IMR-90 (cell line): ENCODE measurements around the gene METTL23. TPM values are rescaled to one million over a fixed set of nuclear protein-coding genes. Genes with fewer than 3 reads are reported as not detected.

Experiments
- ATAC-seq: fragments of 200-7000 bp; cut with Tn5 transposase; 2 replicates; pipeline ENCODE4 v1.9.1; 2020; ENCODE audit warnings: low read depth, mild to moderate bottlenecking, moderate library complexity
- BruUV-seq: library from RNA; stranded (reverse); fragments of 400-500 nt; replicated peaks from 2 replicates; lab custom pipeline; 2021; lab: Mats Ljungman, UMichigan
- CTCF ChIA-PET: fragments of 300-600 bp; formaldehyde crosslinking; extraction: SDS; loops from one replicate; lab custom pipeline; 2021; ENCODE audit warnings: antibody characterized with exemption; lab: Yijun Ruan, JAX
- POLR2A ChIA-PET: fragments of 300-600 bp; sonication (Branson Sonifier 250); formaldehyde crosslinking; loops from one replicate; lab custom pipeline; 2022; ENCODE audit warnings: antibody characterized with exemption; ENCODE audit not compliant: unreplicated experiment; lab: Charles Lee
- DNase-seq: peaks from one replicate; pipeline ENCODE4 v3.0.0; 2013
- H2AFZ ChIP-seq: replicated peaks from 2 replicates; pipeline ENCODE3; 2013; ENCODE audit warnings: low read length, mild to moderate bottlenecking; ENCODE audit not compliant: poor library complexity
- H2AK5ac ChIP-seq: 2 replicates; pipeline ENCODE4 v1.6.1; 2013; ENCODE audit warnings: low read depth, low read length, inconsistent platforms
- H2AK9ac ChIP-seq: replicated peaks from 2 replicates; pipeline ENCODE3; 2013; ENCODE audit warnings: mild to moderate bottlenecking, low read depth, low read length, moderate library complexity; ENCODE audit not compliant: poor library complexity
- H2BK120ac ChIP-seq: 2 replicates; pipeline ENCODE4 v1.6.1; 2013; ENCODE audit warnings: low read depth, low read length, inconsistent platforms
- H2BK15ac ChIP-seq: 3 replicates; pipeline ENCODE4 v1.6.1; 2013; ENCODE audit warnings: low read depth, low read length, inconsistent platforms
- H2BK20ac ChIP-seq: 2 replicates; pipeline ENCODE4 v1.6.1; 2013; ENCODE audit warnings: low read depth, mild to moderate bottlenecking, inconsistent platforms, low read length, moderate library complexity
- H2BK5ac ChIP-seq: 2 replicates; pipeline ENCODE4 v1.6.1; 2013; ENCODE audit warnings: mild to moderate bottlenecking, low read depth, low read length, inconsistent platforms; ENCODE audit not compliant: poor library complexity, severe bottlenecking
- H3K14ac ChIP-seq: replicated peaks from 2 replicates; pipeline ENCODE4 v1.6.1; 2013; ENCODE audit warnings: low read depth, low read length, inconsistent platforms
- H3K18ac ChIP-seq: 2 replicates; pipeline ENCODE4 v1.6.1; 2013; ENCODE audit warnings: low read depth, low read length, control low read depth
- H3K23ac ChIP-seq: 2 replicates; pipeline ENCODE4 v1.6.1; 2013; ENCODE audit warnings: low read depth, low read length, inconsistent platforms
- H3K27ac ChIP-seq: 2 replicates; pipeline ENCODE4 v1.5.1; 2013; ENCODE audit warnings: mild to moderate bottlenecking, control low read depth, low read length; ENCODE audit not compliant: insufficient read depth
- H3K27me3 ChIP-seq: 2 replicates; pipeline ENCODE4 v1.6.1; 2013; ENCODE audit warnings: low read length; ENCODE audit not compliant: control insufficient read depth, insufficient read depth
- H3K36me3 ChIP-seq: 2 replicates; pipeline ENCODE4 v1.6.1; 2013; ENCODE audit warnings: low read length, mixed read lengths; ENCODE audit not compliant: control insufficient read depth, insufficient read depth
- H3K4ac ChIP-seq: 2 replicates; pipeline ENCODE4 v1.6.1; 2013; ENCODE audit warnings: low read depth, low read length, inconsistent platforms
- H3K4me1 ChIP-seq: 2 replicates; pipeline ENCODE4 v1.6.1; 2013; ENCODE audit warnings: low read length, mixed read lengths; ENCODE audit not compliant: control insufficient read depth, insufficient read depth
- H3K4me2 ChIP-seq: 2 replicates; pipeline ENCODE4 v1.6.1; 2013; ENCODE audit warnings: low read depth, mild to moderate bottlenecking, control low read depth, low read length, moderate library complexity
- H3K4me3 ChIP-seq: 2 replicates; pipeline ENCODE4 v1.5.1; 2013; ENCODE audit warnings: low read depth, mild to moderate bottlenecking, control low read depth, low read length, moderate library complexity; ENCODE audit not compliant: insufficient read depth
- H3K56ac ChIP-seq: 2 replicates; pipeline ENCODE4 v1.6.1; 2013; ENCODE audit warnings: low read length, inconsistent platforms; ENCODE audit not compliant: insufficient read depth; ENCODE audit errors: extremely low read depth
- H3K79me1 ChIP-seq, 2 experiments: 2 replicates each; pipeline ENCODE4 v1.6.1; 2013; ENCODE audit warnings: low read length in 2 of 2, inconsistent platforms in 1 of 2, low read depth in 1 of 2
- H3K9ac ChIP-seq: 2 replicates; pipeline ENCODE4 v1.6.1; 2013; ENCODE audit warnings: low read depth, low read length, control low read depth
- H3K9me1 ChIP-seq: 2 replicates; pipeline ENCODE4 v1.6.1; 2013; ENCODE audit warnings: low read length, inconsistent platforms; ENCODE audit not compliant: insufficient read depth
- H3K9me3 ChIP-seq: 2 replicates; pipeline ENCODE4 v1.6.1; 2013; ENCODE audit warnings: low read length; ENCODE audit not compliant: control insufficient read depth, insufficient read depth
- H4K20me1 ChIP-seq: 2 replicates; pipeline ENCODE4 v1.6.1; 2013; ENCODE audit warnings: low read length, inconsistent platforms; ENCODE audit not compliant: insufficient read depth
- H4K5ac ChIP-seq: 2 replicates; pipeline ENCODE4 v1.6.1; 2013; ENCODE audit warnings: mild to moderate bottlenecking, low read depth, low read length, control low read depth
- H4K8ac ChIP-seq, 2 experiments: 2 replicates each; pipeline ENCODE4 v1.6.1; 2013; ENCODE audit warnings: low read depth in 2 of 2, low read length in 2 of 2, control low read depth in 1 of 2, inconsistent platforms in 1 of 2
- H4K91ac ChIP-seq: 2 replicates; pipeline ENCODE4 v1.6.1; 2013; ENCODE audit warnings: low read depth, low read length, inconsistent platforms; ENCODE audit not compliant: insufficient read depth
- BHLHE40 ChIP-seq: fragments of 150-350 bp; IDR thresholded peaks from 2 replicates; pipeline ENCODE4 v1.6.1; 2016; ENCODE audit warnings: mild to moderate bottlenecking, low read depth, low read length
- CEBPB ChIP-seq: IDR thresholded peaks from 2 replicates; pipeline ENCODE4 v1.6.1; 2012; ENCODE audit warnings: low read depth, low read length, improper control_type of control experiment
- CHD1 ChIP-seq: IDR thresholded peaks from 2 replicates; pipeline ENCODE4 v1.6.1; 2012; ENCODE audit warnings: low read depth, low read length, improper control_type of control experiment
- CTCF ChIP-seq: conservative IDR thresholded peaks from 2 replicates; pipeline ENCODE4 v1.5.1; 2012; ENCODE audit warnings: mild to moderate bottlenecking, low read depth, low read length, improper control_type of control experiment
- ELK1 ChIP-seq: fragments of 150-350 bp; IDR thresholded peaks from 2 replicates; pipeline ENCODE4 v1.6.1; 2016; ENCODE audit warnings: low read depth, mild to moderate bottlenecking, low read length, moderate library complexity, borderline replicate concordance
- FOS ChIP-seq: fragments of 150-350 bp; IDR thresholded peaks from 2 replicates; pipeline ENCODE4 v1.6.1; 2016; ENCODE audit warnings: low read depth, low read length
- MAFK ChIP-seq: IDR thresholded peaks from 2 replicates; pipeline ENCODE4 v1.6.1; 2012; ENCODE audit warnings: low read depth, low read length, improper control_type of control experiment
- MAZ ChIP-seq: IDR thresholded peaks from 2 replicates; pipeline ENCODE4 v1.6.1; 2012; ENCODE audit warnings: low read depth, mild to moderate bottlenecking, low read length, improper control_type of control experiment, moderate library complexity, borderline replicate concordance
- MXI1 ChIP-seq: IDR thresholded peaks from 2 replicates; pipeline ENCODE4 v1.6.1; 2012; ENCODE audit warnings: low read depth, mild to moderate bottlenecking, low read length, moderate library complexity, borderline replicate concordance
- NFE2L2 ChIP-seq: fragments of 150-350 bp; IDR thresholded peaks from 2 replicates; pipeline ENCODE4 v1.6.1; 2016; ENCODE audit warnings: low read depth, mild to moderate bottlenecking, low read length
- RAD21 ChIP-seq: IDR thresholded peaks from 2 replicates; pipeline ENCODE4 v1.6.1; 2012; ENCODE audit warnings: low read length, improper control_type of control experiment
- RCOR1 ChIP-seq: IDR thresholded peaks from 2 replicates; pipeline ENCODE4 v1.6.1; 2012; ENCODE audit warnings: mild to moderate bottlenecking, low read length, improper control_type of control experiment; ENCODE audit not compliant: insufficient replicate concordance
- RFX5 ChIP-seq: IDR thresholded peaks from 2 replicates; pipeline ENCODE4 v1.8.0; 2012; ENCODE audit warnings: low read depth, mild to moderate bottlenecking, low read length, moderate library complexity
- SMC3 ChIP-seq: fragments of 150-350 bp; IDR thresholded peaks from 2 replicates; pipeline ENCODE4 v1.6.1; 2016; ENCODE audit warnings: low read depth, mild to moderate bottlenecking, antibody characterized with exemption, low read length, moderate library complexity
- WGBS, 2 experiments: methylation state at CpG; one replicate each; pipeline versions ENCODE4 v1.1.5 to v1.1.7; 2013; ENCODE audit warnings: missing lambda C conversion rate in 2 of 2; ENCODE audit not compliant: insufficient read length in 1 of 2; ENCODE audit errors: extremely low coverage in 2 of 2; 5-methylcytosine and 5-hydroxymethylcytosine counted together
- dilution Hi-C: fragments of 300-500 bp; cut with HindIII; formaldehyde crosslinking; loops from one replicate; pipeline ENCODE4 v1.14.3; 2018; ENCODE audit warnings: low sequenced_read_pairs; ENCODE audit not compliant: unreplicated experiment
- in situ Hi-C: fragments of 300-500 bp; cut with MboI; formaldehyde crosslinking; loops from 3 replicates; pipeline ENCODE4 v1.14.3; 2019; ENCODE audit warnings: low sequenced_read_pairs, inconsistent platforms, mixed read lengths
- intact Hi-C: fragments of 100-400 bp; cut with micrococcal nuclease; formaldehyde crosslinking; loops from 2 replicates; pipeline ENCODE4 v1.10.0; 2022
- polyA plus RNA-seq, 3 experiments: library from polyadenylated mRNA; depleted of rRNA; stranded (reverse); fragments of >200 nt; gene quantifications; 2 replicates each; pipeline ENCODE4 v1.2.3, GENCODE V29; 2012; ENCODE audit warnings: low replicate concordance in 1 of 3
- total RNA-seq: library from RNA; depleted of rRNA; stranded (reverse); fragments of >200 nt; gene quantifications from 2 replicates; pipeline ENCODE4 v1.2.3, GENCODE V29; 2012

METTL23 gene
- total and polyA plus RNA-seq, 2 of the 4 experiments (the other 2 are of a cell fraction), result 18.8 to 32.1 TPM

DNA sequence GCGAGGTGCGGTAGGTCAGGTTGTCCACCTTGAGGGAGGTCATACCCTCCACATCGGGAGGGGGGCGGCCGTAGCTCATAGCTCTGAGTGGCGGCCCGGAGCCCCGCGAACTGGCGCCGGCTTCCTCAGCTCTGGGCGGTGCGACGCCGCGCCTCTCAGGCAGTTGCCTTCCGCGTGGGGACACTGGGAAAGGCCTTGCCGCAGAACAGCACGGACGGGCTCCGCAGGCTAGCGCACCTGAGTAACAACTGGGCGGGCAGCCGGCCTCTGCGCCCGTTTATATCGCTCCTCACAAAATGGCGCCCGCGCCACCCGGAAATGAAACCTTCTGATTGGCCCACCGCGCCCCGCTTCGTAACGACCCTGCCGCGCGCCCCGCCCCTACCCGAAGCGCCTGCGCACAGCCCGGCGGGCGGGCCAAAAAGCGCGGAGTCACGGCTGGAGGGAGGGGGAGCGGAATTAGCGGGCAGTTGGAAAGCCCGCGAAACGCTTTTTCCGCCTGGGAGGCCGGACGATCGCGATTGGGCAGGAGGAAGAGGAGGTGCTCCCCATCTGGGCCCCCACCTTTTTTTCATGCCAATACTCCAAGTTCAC is 10.5 kb downstream of the METTL23 start, which contains the start of gene SRSF2:
Gene SRSF2 (minus strand): TSS at position 250 of the 594 bp plus-strand sequence. CDS start 171 bp downstream, at position 79.
- in situ Hi-C loops, result no loop called here
- Histone ChIP-seq H3K4me3 (peak within 1 kb of the TSS; percentile 89), H3K9me3 (no peaks in the 10 kb centered on the region), H2BK20ac (peak within 1 kb of the TSS; percentile 52; the same call in 1 of the 2 replicates), H3K27me3 (no peaks in the 10 kb centered on the region), H2AK9ac (peak within 1 kb of the TSS; percentile 99), H3K56ac (peak within 1 kb of the TSS; percentile 91), H3K18ac (peak within 1 kb of the TSS; percentile 66), H2AK5ac (peak within 1 kb of the TSS; percentile 100), H3K4me1 (peaks cover 2% of the 10 kb centered on the region; the same call in 1 of the 2 replicates), H2BK15ac (peak within 1 kb of the TSS; percentile 81; the same call in 1 of the 3 replicates), H3K4me2 (peak within 1 kb of the TSS; percentile 71), H3K9me1 (no peaks in the 10 kb centered on the region), H2BK120ac (peak within 1 kb of the TSS; percentile 88), H4K5ac (peak within 1 kb of the TSS; percentile 68), H4K20me1 (peaks cover 38% of the 10 kb centered on the region), H2AFZ (peak within 1 kb of the TSS; percentile 92), H3K36me3 (peaks cover 22% of the 10 kb centered on the region), H2BK5ac (peak within 1 kb of the TSS; percentile 90), H3K14ac (peak within 1 kb of the TSS; percentile 98), H3K27ac (peak within 1 kb of the TSS; percentile 95), H4K91ac (peak within 1 kb of the TSS; percentile 95), H3K4ac (peak within 1 kb of the TSS; percentile 97), H3K23ac (peak within 1 kb of the TSS; percentile 97), H4K8ac (peak within 1 kb of the TSS; percentile 78 to 96), H3K79me1 (peaks cover 17 to 25% of the 10 kb centered on the region in 2 experiments), H3K9ac (peak within 1 kb of the TSS; percentile 96)
- dilution Hi-C loops, result no loop called here
- ChIA-PET CTCF (no interaction called here), POLR2A (interaction anchor here (0.5 to 1.0 kb wide), 3 partner anchors 20 to 896 kb away, joined by 3 to 4 read pairs (median 3); no protein-coding TSS in a partner anchor)
- no TSS peak for BruUV-seq
- intact Hi-C loops, result loop anchor here (5.0 kb wide), 1 partner anchor 320 kb away; no protein-coding TSS in a partner anchor
- peak; percentile 97 for DNase-seq
- 1% methylated on average over 39 of the region's 60 CpGs; no CpG with 5 or more reads in 1 of the 2 experiments for WGBS, 2 experiments
- peak; percentile 81 for ATAC-seq
- TF ChIP-seq CEBPB (0 out of 2 replicates have a peak, but pooled peaks have one; percentile 7), MXI1 (peak; percentile 62), ELK1 (no peak), MAFK (peak; percentile 65), RCOR1 (no peak), RFX5 (no peak), CHD1 (peak; percentile 76), CTCF (no peak), RAD21 (0 out of 2 replicates have a peak, but pooled peaks have one; percentile 18), SMC3 (no peak), FOS (0 out of 2 replicates have a peak, but pooled peaks have one; percentile 9), BHLHE40 (no peak), NFE2L2 (peak; percentile 96), MAZ (peak; percentile 99)
